ENCODE data around the gene OSBP2.

OSBP2 gene

GRCh38 chr22:30649430-30650007 is 45.2 kb upstream of the OSBP2 start:
- Histone ChIP-seq H3K4me3 (ENCODE audit: low read depth, low read length) (no peak overlapping the region), H3K4me1 (ENCODE audit: control insufficient read depth in 1 of 2, insufficient read depth in 2 of 2, low read length in 2 of 2) (no peaks in the 10 kb centered on the region), H4K91ac (ENCODE audit: low read depth, low read length) (no peak overlapping the region), H3K27ac (ENCODE audit: low read depth, low read length) (no peak overlapping the region), H3K9ac (ENCODE audit: low read length) (no peak overlapping the region), H3K4ac (ENCODE audit: low read depth, low read length) (no peak overlapping the region), H3K27me3 (ENCODE audit: insufficient read depth, low read length) (no peaks in the 10 kb centered on the region), H2BK5ac (ENCODE audit: low read depth, low read length, poor library complexity) (no peak overlapping the region), H3K4me2 (ENCODE audit: low read length) (no peak overlapping the region), H3K79me2 (ENCODE audit: control insufficient read depth, insufficient read depth, low read length, poor library complexity) (no peaks in the 10 kb centered on the region), H3K9me3 (ENCODE audit: insufficient read depth, low read depth, low read length) (no peaks in the 10 kb centered on the region), H3K36me3 (ENCODE audit: control insufficient read depth in 1 of 2, insufficient read depth in 2 of 2, low read length in 2 of 2) (no peaks in the 10 kb centered on the region), H4K12ac (ENCODE audit: low read depth, low read length) (no peak overlapping the region), H3K23ac (ENCODE audit: low read length) (no peak overlapping the region), H2AK5ac (ENCODE audit: low read length) (no peak overlapping the region), H4K8ac (ENCODE audit: low read depth, low read length) (no peak overlapping the region), H3K18ac (ENCODE audit: low read length) (no peak overlapping the region), H3K79me1 (ENCODE audit: low read length) (no peaks in the 10 kb centered on the region), H2BK120ac (ENCODE audit: insufficient read depth, low read length, poor library complexity) (no peak overlapping the region), H2AFZ (ENCODE audit: insufficient read depth, low read length, poor library complexity) (no peak overlapping the region), H3K14ac (ENCODE audit: low read length) (no peak overlapping the region), H2BK12ac (ENCODE audit: low read length) (no peak overlapping the region)
- no CpG with 5 or more reads among the region's 7 CpGs for WGBS (ENCODE audit: extremely low coverage, insufficient coverage, insufficient read length)
- DNase-seq, result peak; percentile 50 to 54

GRCh38 chr22:30650508-30651116 is 44.1 kb upstream of the OSBP2 start:
- H2BK12ac ChIP-seq (ENCODE audit: low read length), result no peak overlapping the region
- H4K12ac ChIP-seq (ENCODE audit: low read depth, low read length), result no peak overlapping the region
- WGBS (ENCODE audit: extremely low coverage, insufficient coverage, insufficient read length), result no CpG with 5 or more reads among the region's 5 CpGs
- H3K4me1 ChIP-seq (ENCODE audit: control insufficient read depth in 1 of 2, insufficient read depth in 2 of 2, low read length in 2 of 2), result no peaks in the 10 kb centered on the region
- no peak overlapping the region for H3K14ac ChIP-seq (ENCODE audit: low read length)
- H3K18ac ChIP-seq (ENCODE audit: low read length), result no peak overlapping the region
- H2AFZ ChIP-seq (ENCODE audit: insufficient read depth, low read length, poor library complexity), result no peak overlapping the region
- H3K79me1 ChIP-seq (ENCODE audit: low read length), result no peaks in the 10 kb centered on the region
- H3K23ac ChIP-seq (ENCODE audit: low read length), result no peak overlapping the region
- no peaks in the 10 kb centered on the region for H3K9me3 ChIP-seq (ENCODE audit: insufficient read depth, low read depth, low read length)
- no peak overlapping the region for H3K27ac ChIP-seq (ENCODE audit: low read depth, low read length)
- H4K91ac ChIP-seq (ENCODE audit: low read depth, low read length), result no peak overlapping the region
- H2AK5ac ChIP-seq (ENCODE audit: low read length), result no peak overlapping the region
- H3K27me3 ChIP-seq (ENCODE audit: insufficient read depth, low read length), result no peaks in the 10 kb centered on the region
- DNase-seq, result no peak
- no peak overlapping the region for H3K4me3 ChIP-seq (ENCODE audit: low read depth, low read length)
- H2BK120ac ChIP-seq (ENCODE audit: insufficient read depth, low read length, poor library complexity), result no peak overlapping the region
- no peak overlapping the region for H3K4ac ChIP-seq (ENCODE audit: low read depth, low read length)
- H4K8ac ChIP-seq (ENCODE audit: low read depth, low read length), result no peak overlapping the region
- H3K9ac ChIP-seq (ENCODE audit: low read length), result no peak overlapping the region
- no peak overlapping the region for H3K4me2 ChIP-seq (ENCODE audit: low read length)
- H2BK5ac ChIP-seq (ENCODE audit: low read depth, low read length, poor library complexity), result no peak overlapping the region
- no peaks in the 10 kb centered on the region for H3K79me2 ChIP-seq (ENCODE audit: control insufficient read depth, insufficient read depth, low read length, poor library complexity)
- H3K36me3 ChIP-seq (ENCODE audit: control insufficient read depth in 1 of 2, insufficient read depth in 2 of 2, low read length in 2 of 2), result no peaks in the 10 kb centered on the region

GRCh38 chr22:30652852-30653251 is 41.8 kb upstream of the OSBP2 start:
- H2BK5ac ChIP-seq (ENCODE audit: low read depth, low read length, poor library complexity), result no peak overlapping the region
- H3K4ac ChIP-seq (ENCODE audit: low read depth, low read length), result no peak overlapping the region
- H2BK12ac ChIP-seq (ENCODE audit: low read length), result no peak overlapping the region
- no peak overlapping the region for H4K12ac ChIP-seq (ENCODE audit: low read depth, low read length)
- WGBS (ENCODE audit: extremely low coverage, insufficient coverage, insufficient read length), result no CpG with 5 or more reads among the region's 2 CpGs
- no peak overlapping the region for H2AFZ ChIP-seq (ENCODE audit: insufficient read depth, low read length, poor library complexity)
- no peaks in the 10 kb centered on the region for H3K27me3 ChIP-seq (ENCODE audit: insufficient read depth, low read length)
- DNase-seq, result no peak
- H3K27ac ChIP-seq (ENCODE audit: low read depth, low read length), result no peak overlapping the region
- H3K23ac ChIP-seq (ENCODE audit: low read length), result no peak overlapping the region
- H3K18ac ChIP-seq (ENCODE audit: low read length), result no peak overlapping the region
- H3K4me1 ChIP-seq (ENCODE audit: control insufficient read depth in 1 of 2, insufficient read depth in 2 of 2, low read length in 2 of 2), result no peaks in the 10 kb centered on the region
- H3K9ac ChIP-seq (ENCODE audit: low read length), result no peak overlapping the region
- H3K4me2 ChIP-seq (ENCODE audit: low read length), result no peak overlapping the region
- no peak overlapping the region for H2AK5ac ChIP-seq (ENCODE audit: low read length)
- H4K91ac ChIP-seq (ENCODE audit: low read depth, low read length), result no peak overlapping the region
- H3K36me3 ChIP-seq (ENCODE audit: control insufficient read depth in 1 of 2, insufficient read depth in 2 of 2, low read length in 2 of 2), result no peaks in the 10 kb centered on the region
- no peak overlapping the region for H2BK120ac ChIP-seq (ENCODE audit: insufficient read depth, low read length, poor library complexity)
- no peaks in the 10 kb centered on the region for H3K9me3 ChIP-seq (ENCODE audit: insufficient read depth, low read depth, low read length)
- H3K79me1 ChIP-seq (ENCODE audit: low read length), result no peaks in the 10 kb centered on the region
- no peak overlapping the region for H4K8ac ChIP-seq (ENCODE audit: low read depth, low read length)
- H3K14ac ChIP-seq (ENCODE audit: low read length), result no peak overlapping the region
- H3K79me2 ChIP-seq (ENCODE audit: control insufficient read depth, insufficient read depth, low read length, poor library complexity), result no peaks in the 10 kb centered on the region
- H3K4me3 ChIP-seq (ENCODE audit: low read depth, low read length), result no peak overlapping the region

GRCh38 chr22:30654361-30654760 is 40.3 kb upstream of the OSBP2 start:
- H4K12ac ChIP-seq (ENCODE audit: low read depth, low read length), result no peak overlapping the region
- H3K4ac ChIP-seq (ENCODE audit: low read depth, low read length), result no peak overlapping the region
- no peak overlapping the region for H4K91ac ChIP-seq (ENCODE audit: low read depth, low read length)
- no peaks in the 10 kb centered on the region for H3K4me1 ChIP-seq (ENCODE audit: control insufficient read depth in 1 of 2, insufficient read depth in 2 of 2, low read length in 2 of 2)
- H3K79me1 ChIP-seq (ENCODE audit: low read length), result no peaks in the 10 kb centered on the region
- no peak overlapping the region for H2BK120ac ChIP-seq (ENCODE audit: insufficient read depth, low read length, poor library complexity)
- DNase-seq, result no peak
- H3K79me2 ChIP-seq (ENCODE audit: control insufficient read depth, insufficient read depth, low read length, poor library complexity), result no peaks in the 10 kb centered on the region
- H3K18ac ChIP-seq (ENCODE audit: low read length), result no peak overlapping the region
- no peak overlapping the region for H2AFZ ChIP-seq (ENCODE audit: insufficient read depth, low read length, poor library complexity)
- H3K4me3 ChIP-seq (ENCODE audit: low read depth, low read length), result no peak overlapping the region
- WGBS (ENCODE audit: extremely low coverage, insufficient coverage, insufficient read length), result no CpG with 5 or more reads among the region's 14 CpGs
- no peak overlapping the region for H3K23ac ChIP-seq (ENCODE audit: low read length)
- no peaks in the 10 kb centered on the region for H3K9me3 ChIP-seq (ENCODE audit: insufficient read depth, low read depth, low read length)
- H2BK12ac ChIP-seq (ENCODE audit: low read length), result no peak overlapping the region
- no peak overlapping the region for H3K27ac ChIP-seq (ENCODE audit: low read depth, low read length)
- H4K8ac ChIP-seq (ENCODE audit: low read depth, low read length), result no peak overlapping the region
- no peak overlapping the region for H2AK5ac ChIP-seq (ENCODE audit: low read length)
- no peak overlapping the region for H3K14ac ChIP-seq (ENCODE audit: low read length)
- no peak overlapping the region for H3K9ac ChIP-seq (ENCODE audit: low read length)
- no peaks in the 10 kb centered on the region for H3K27me3 ChIP-seq (ENCODE audit: insufficient read depth, low read length)
- H3K36me3 ChIP-seq (ENCODE audit: control insufficient read depth in 1 of 2, insufficient read depth in 2 of 2, low read length in 2 of 2), result no peaks in the 10 kb centered on the region
- no peak overlapping the region for H3K4me2 ChIP-seq (ENCODE audit: low read length)
- no peak overlapping the region for H2BK5ac ChIP-seq (ENCODE audit: low read depth, low read length, poor library complexity)
